Panc1 (cell line): ENCODE data around the gene SYP. TPM values are rescaled to one million over a fixed set of nuclear protein-coding genes. Genes with fewer than 3 reads are reported as not detected.

Experiments used
- ATAC-seq: fragments of 200-7000 bp; cut with Tn5 transposase; 2 replicates; pipeline ENCODE4 v1.9.1; 2020; ENCODE audit warnings: mild to moderate bottlenecking, moderate library complexity
- BruUV-seq: library from RNA; stranded (reverse); fragments of 400-500 nt; replicated peaks from 2 replicates; lab custom pipeline; 2021; lab: Mats Ljungman, UMichigan
- CTCF ChIA-PET: fragments of 300-600 bp; sonication (Branson Sonifier 250); formaldehyde crosslinking; loops from one replicate; lab custom pipeline; 2022; ENCODE audit warnings: antibody characterized with exemption; lab: Charles Lee
- POLR2A ChIA-PET: fragments of 300-600 bp; sonication (Branson Sonifier 250); formaldehyde crosslinking; loops from one replicate; lab custom pipeline; 2022; ENCODE audit warnings: antibody characterized with exemption; lab: Charles Lee
- DNase-seq: peaks from one replicate; pipeline ENCODE4 v3.0.0-alpha.2; 2010; ENCODE audit warnings: low read depth, low spot score
- H3K27ac ChIP-seq: 2 replicates; pipeline ENCODE4 v1.5.1; 2011; ENCODE audit warnings: mild to moderate bottlenecking, low read length, inconsistent platforms
- H3K27me3 ChIP-seq: fragments of 200-500 bp; sonication (Bioruptor generic); 2 replicates; pipeline ENCODE4 v1.6.0; 2014; ENCODE audit warnings: low read length, inconsistent platforms; ENCODE audit not compliant: control insufficient read depth, insufficient read depth
- H3K36me3 ChIP-seq: fragments of 200-500 bp; sonication (Bioruptor generic); 2 replicates; pipeline ENCODE4 v1.5.1; 2014; ENCODE audit warnings: inconsistent platforms, mild to moderate bottlenecking, low read length, moderate library complexity; ENCODE audit not compliant: control insufficient read depth, insufficient read depth
- H3K4me1 ChIP-seq: 2 replicates; pipeline ENCODE4 v1.5.1; 2011; ENCODE audit warnings: inconsistent platforms, mild to moderate bottlenecking, low read length, moderate library complexity; ENCODE audit not compliant: control insufficient read depth, insufficient read depth
- H3K4me3 ChIP-seq, 2 experiments: 2 replicates each; pipeline ENCODE4 v1.5.1; 2011 to 2012; ENCODE audit warnings: low read depth in 2 of 2, low read length in 2 of 2, mild to moderate bottlenecking in 2 of 2, inconsistent platforms in 1 of 2, moderate library complexity in 1 of 2
- H3K9me3 ChIP-seq: fragments of 200-500 bp; sonication (Bioruptor generic); 2 replicates; pipeline ENCODE4 v1.5.1; 2014; ENCODE audit warnings: low read depth, mild to moderate bottlenecking, inconsistent platforms, low read length, moderate library complexity; ENCODE audit not compliant: control insufficient read depth, insufficient read depth
- CTCF ChIP-seq: fragments of 450-650 bp; IDR thresholded peaks from 2 replicates; pipeline ENCODE4 v1.5.1; 2017; ENCODE audit warnings: mild to moderate bottlenecking
- POLR2AphosphoS5 ChIP-seq: IDR thresholded peaks from 2 replicates; pipeline ENCODE4 v1.6.1; 2012; ENCODE audit warnings: mild to moderate bottlenecking, low read depth, low read length, moderate library complexity
- SIN3A ChIP-seq: IDR thresholded peaks from 2 replicates; pipeline ENCODE4 v1.6.1; 2012; ENCODE audit warnings: low read depth, mild to moderate bottlenecking, low read length, moderate library complexity, borderline replicate concordance; ENCODE audit not compliant: insufficient read depth
- TCF7L2 ChIP-seq: IDR thresholded peaks from 2 replicates; pipeline ENCODE4 v1.6.1; 2011; ENCODE audit warnings: mild to moderate bottlenecking, low read depth, low read length, inconsistent platforms
- in situ Hi-C: cut with HindIII; loops from 2 replicates; pipeline ENCODE4 v1.10.0; 2016; ENCODE audit warnings: low sequenced_read_pairs, low pct_unique_long_range_greater_than_20kb
- intact Hi-C: fragments of 100-400 bp; cut with micrococcal nuclease; formaldehyde crosslinking; loops from one replicate; pipeline ENCODE4 v1.10.0; 2022; ENCODE audit not compliant: unreplicated experiment
- total RNA-seq: library from RNA; stranded (reverse); gene quantifications from one replicate; pipeline ENCODE4 v1.2.1, GENCODE V29; 2021; ENCODE audit not compliant: unreplicated experiment
- TF ChIP-seq, protein P1 (sequence below), 2 experiments: IDR thresholded peaks; 2 replicates each; pipeline ENCODE4 v1.6.1; 2011 to 2012; ENCODE audit warnings: low read depth in 2 of 2, control low read depth in 1 of 2, low read length in 1 of 2, mild to moderate bottlenecking in 1 of 2, moderate library complexity in 1 of 2; ENCODE audit not compliant: insufficient read depth in 1 of 2

Gene SYP
- total RNA-seq, 1 experiment from 2014 or later: 12.4 TPM

- CTCF ChIA-PET: interaction anchor here (0.8 kb wide), 1 partner anchor 88 kb away, joined by 3 read pairs; no protein-coding TSS in a partner anchor
- POLR2A ChIA-PET: interaction anchor here (0.6 kb wide), 2 partner anchors 27 to 261 kb away, joined by 3 to 4 read pairs; no protein-coding TSS in a partner anchor
- no TSS peak for BruUV-seq
- ATAC-seq: peak; percentile 77
- TF ChIP-seq TCF7L2 (no peak), SIN3A (no peak), CTCF (peak; percentile 91)
- TF ChIP-seq, protein P1, sequence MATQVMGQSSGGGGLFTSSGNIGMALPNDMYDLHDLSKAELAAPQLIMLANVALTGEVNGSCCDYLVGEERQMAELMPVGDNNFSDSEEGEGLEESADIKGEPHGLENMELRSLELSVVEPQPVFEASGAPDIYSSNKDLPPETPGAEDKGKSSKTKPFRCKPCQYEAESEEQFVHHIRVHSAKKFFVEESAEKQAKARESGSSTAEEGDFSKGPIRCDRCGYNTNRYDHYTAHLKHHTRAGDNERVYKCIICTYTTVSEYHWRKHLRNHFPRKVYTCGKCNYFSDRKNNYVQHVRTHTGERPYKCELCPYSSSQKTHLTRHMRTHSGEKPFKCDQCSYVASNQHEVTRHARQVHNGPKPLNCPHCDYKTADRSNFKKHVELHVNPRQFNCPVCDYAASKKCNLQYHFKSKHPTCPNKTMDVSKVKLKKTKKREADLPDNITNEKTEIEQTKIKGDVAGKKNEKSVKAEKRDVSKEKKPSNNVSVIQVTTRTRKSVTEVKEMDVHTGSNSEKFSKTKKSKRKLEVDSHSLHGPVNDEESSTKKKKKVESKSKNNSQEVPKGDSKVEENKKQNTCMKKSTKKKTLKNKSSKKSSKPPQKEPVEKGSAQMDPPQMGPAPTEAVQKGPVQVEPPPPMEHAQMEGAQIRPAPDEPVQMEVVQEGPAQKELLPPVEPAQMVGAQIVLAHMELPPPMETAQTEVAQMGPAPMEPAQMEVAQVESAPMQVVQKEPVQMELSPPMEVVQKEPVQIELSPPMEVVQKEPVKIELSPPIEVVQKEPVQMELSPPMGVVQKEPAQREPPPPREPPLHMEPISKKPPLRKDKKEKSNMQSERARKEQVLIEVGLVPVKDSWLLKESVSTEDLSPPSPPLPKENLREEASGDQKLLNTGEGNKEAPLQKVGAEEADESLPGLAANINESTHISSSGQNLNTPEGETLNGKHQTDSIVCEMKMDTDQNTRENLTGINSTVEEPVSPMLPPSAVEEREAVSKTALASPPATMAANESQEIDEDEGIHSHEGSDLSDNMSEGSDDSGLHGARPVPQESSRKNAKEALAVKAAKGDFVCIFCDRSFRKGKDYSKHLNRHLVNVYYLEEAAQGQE (IDR thresholded peaks at IDR 0.05; ENCODE audit: insufficient read depth in 1 of 2, low read depth in 2 of 2, low read length in 1 of 2): 0 out of 4 replicates have a peak, but pooled peaks of 1 of the 2 experiments have one; percentile 34
- Histone ChIP-seq H3K27ac (peak overlapping the region; percentile 93), H3K36me3 (no peaks in the 10 kb centered on the region), H3K27me3 (no peaks in the 10 kb centered on the region), H3K9me3 (no peaks in the 10 kb centered on the region), H3K4me3 (peak overlapping the region; percentile 40 to 57), H3K4me1 (peaks cover 28% of the 10 kb centered on the region)
- DNase-seq: no peak
- intact Hi-C loops: loop anchor here (5.0 kb wide), 1 partner anchor 41 kb away; the partner anchor contains the start of gene GPKOW
- in situ Hi-C loops: no loop called here
Observed at GRCh38 chrX:49163555-49164419, 36.2 kb downstream of the SYP start.

- intact Hi-C loops: loop anchor here (5.0 kb wide), 1 partner anchor 40 kb away; the partner anchor contains the start of gene GPKOW
- no peak for TF ChIP-seq CTCF
- no peak for TF ChIP-seq POLR2AphosphoS5
- no peak for TF ChIP-seq SIN3A
- TF ChIP-seq, protein P1 (IDR thresholded peaks at IDR 0.05; ENCODE audit: insufficient read depth in 1 of 2, low read depth in 2 of 2, low read length in 1 of 2): no peak
- TF ChIP-seq TCF7L2: no peak
- ChIA-PET CTCF (no interaction called here), POLR2A (no interaction called here)
- Histone ChIP-seq H3K36me3 (no peaks in the 10 kb centered on the region), H3K27ac (peak within 1 kb of the TSS; percentile 71; the same call in 1 of the 2 replicates), H3K4me3 (peak within 1 kb of the TSS; percentile 40 to 57), H3K9me3 (no peaks in the 10 kb centered on the region), H3K27me3 (no peaks in the 10 kb centered on the region), H3K4me1 (peaks cover 26% of the 10 kb centered on the region)
- no peak for DNase-seq
- in situ Hi-C loops: no loop called here
- no peak for ATAC-seq
- no TSS peak for BruUV-seq
Observed at GRCh38 chrX:49162620-49163019, 37.4 kb downstream of the SYP start, which contains the start of gene MAGIX. MAGIX (plus strand) TSS chrX:49162758; CDS start chrX:49162890, 132 bp downstream.
